Neural cell (in vitro differentiated cells): ENCODE data around the gene GNPAT. TPM values are rescaled to one million over a fixed set of nuclear protein-coding genes. Genes with fewer than 3 reads are reported as not detected.

Source experiments
- H2AFZ ChIP-seq: fragments of 200-600, 300-800 bp; sonication (generic), shearing (Covaris generic); 2 replicates; pipeline ENCODE4 v1.6.0; 2014; ENCODE audit warnings: low read depth, mild to moderate bottlenecking, antibody characterized with exemption, low read length, moderate library complexity
- H3F3A ChIP-seq: fragments of 200-600 bp; shearing (Covaris generic); 2 replicates; pipeline ENCODE4 v1.6.1; 2016; ENCODE audit warnings: mild to moderate bottlenecking, moderate library complexity, mixed read lengths, antibody characterized with exemption, low read length; ENCODE audit not compliant: insufficient read depth, poor library complexity, severe bottlenecking
- H3K27ac ChIP-seq: fragments of 200-600, 300-800 bp; sonication (generic), shearing (Covaris generic); 2 replicates; pipeline ENCODE4 v1.5.1; 2014; ENCODE audit warnings: mild to moderate bottlenecking, low read length, moderate library complexity
- H3K27me3 ChIP-seq: fragments of 300-800, 200-600 bp; sonication (generic), shearing (Covaris generic); 2 replicates; pipeline ENCODE4 v1.6.0; 2014; ENCODE audit warnings: mild to moderate bottlenecking, low read depth, low read length, moderate library complexity; ENCODE audit not compliant: insufficient read depth
- H3K36me3 ChIP-seq: fragments of 300-800, 200-600 bp; sonication (generic), shearing (Covaris generic); 2 replicates; pipeline ENCODE4 v1.5.1; 2014; ENCODE audit warnings: mild to moderate bottlenecking, antibody characterized with exemption, low read length, moderate library complexity; ENCODE audit not compliant: insufficient read depth
- H3K4me2 ChIP-seq: fragments of 300-800, 200-600 bp; sonication (generic), shearing (Covaris generic); 2 replicates; pipeline ENCODE4 v1.6.0; 2014; ENCODE audit warnings: mild to moderate bottlenecking, low read length
- H3K4me3 ChIP-seq: fragments of 300-800, 200-600 bp; sonication (generic), shearing (Covaris generic); 2 replicates; pipeline ENCODE4 v1.5.1; 2014; ENCODE audit warnings: mild to moderate bottlenecking, low read length, moderate library complexity
- H3K79me2 ChIP-seq: fragments of 200-600 bp; shearing (Covaris generic); replicated peaks from 2 replicates; pipeline ENCODE4 v1.6.0; 2014; ENCODE audit warnings: mild to moderate bottlenecking, low read length, moderate library complexity; ENCODE audit not compliant: insufficient read depth
- H3K9ac ChIP-seq: fragments of 300-800, 200-600 bp; sonication (generic), shearing (Covaris generic); 2 replicates; pipeline ENCODE4 v1.6.1; 2016; ENCODE audit warnings: mild to moderate bottlenecking, low read length, mixed read lengths
- H3K9me2 ChIP-seq: fragments of 200-600 bp; shearing (Covaris generic); 2 replicates; pipeline ENCODE4 v1.6.1; 2016; ENCODE audit warnings: mild to moderate bottlenecking, low read length, mixed read lengths; ENCODE audit not compliant: insufficient read depth
- H3K9me3 ChIP-seq: fragments of 200-600, 300-800 bp; sonication (generic), shearing (Covaris generic); 2 replicates; pipeline ENCODE4 v1.6.1; 2016; ENCODE audit warnings: mild to moderate bottlenecking, mixed run types, low read length, moderate library complexity, mixed read lengths
- H4K20me1 ChIP-seq: fragments of 200-600 bp; shearing (Covaris generic); 2 replicates; pipeline ENCODE4 v1.6.1; 2016; ENCODE audit warnings: mild to moderate bottlenecking, mixed run types; ENCODE audit not compliant: insufficient read depth
- EP300 ChIP-seq: fragments of 450-650 bp; conservative IDR thresholded peaks from 2 replicates; pipeline ENCODE4 v1.6.1; 2014; ENCODE audit warnings: antibody characterized with exemption, mild to moderate bottlenecking, moderate library complexity; ENCODE audit not compliant: poor library complexity, severe bottlenecking
- EZH2 ChIP-seq: fragments of 200-600, 300-800 bp; shearing (Covaris generic), sonication (generic); IDR thresholded peaks from 2 replicates; pipeline ENCODE4 v1.6.1; 2014; ENCODE audit warnings: antibody characterized with exemption, low read length, borderline replicate concordance, mild to moderate bottlenecking; ENCODE audit not compliant: insufficient read depth, poor library complexity, severe bottlenecking
- MXI1 ChIP-seq: fragments of 450-650 bp; conservative IDR thresholded peaks from 2 replicates; pipeline ENCODE4 v1.6.1; 2014; ENCODE audit warnings: antibody characterized with exemption, mild to moderate bottlenecking; ENCODE audit not compliant: poor library complexity, severe bottlenecking
- POLR2AphosphoS5 ChIP-seq: IDR thresholded peaks from 2 replicates; pipeline ENCODE4 v1.6.1; 2012
- RAD21 ChIP-seq: fragments of 450-650 bp; conservative IDR thresholded peaks from 2 replicates; pipeline ENCODE4 v1.6.1; 2014; ENCODE audit warnings: antibody characterized with exemption, mild to moderate bottlenecking, moderate library complexity
- SMC3 ChIP-seq: fragments of 450-650 bp; conservative IDR thresholded peaks from 2 replicates; pipeline ENCODE4 v1.6.1; 2014; ENCODE audit warnings: antibody characterized with exemption, mild to moderate bottlenecking, moderate library complexity; ENCODE audit not compliant: poor library complexity
- TAF1 ChIP-seq: IDR thresholded peaks from 2 replicates; pipeline ENCODE4 v1.6.1; 2012; ENCODE audit warnings: low read depth
- polyA plus RNA-seq: library from polyadenylated mRNA; depleted of rRNA; stranded (reverse); fragments of >200 nt; gene quantifications from 2 replicates; pipeline ENCODE4 v1.2.3, GENCODE V29; 2014
- TF ChIP-seq, protein P1 (sequence below): fragments of 450-650 bp; IDR thresholded peaks from 2 replicates; pipeline ENCODE4 v1.5.1; 2014; ENCODE audit warnings: antibody characterized with exemption, mild to moderate bottlenecking, moderate library complexity; ENCODE audit not compliant: poor library complexity, severe bottlenecking
- TF ChIP-seq, protein P2 (sequence below): IDR thresholded peaks from 2 replicates; pipeline ENCODE4 v1.6.1; 2012; ENCODE audit warnings: borderline replicate concordance

Gene GNPAT
- polyA plus RNA-seq, 1 donor from 2014 or later: 50.8 TPM

DNA sequence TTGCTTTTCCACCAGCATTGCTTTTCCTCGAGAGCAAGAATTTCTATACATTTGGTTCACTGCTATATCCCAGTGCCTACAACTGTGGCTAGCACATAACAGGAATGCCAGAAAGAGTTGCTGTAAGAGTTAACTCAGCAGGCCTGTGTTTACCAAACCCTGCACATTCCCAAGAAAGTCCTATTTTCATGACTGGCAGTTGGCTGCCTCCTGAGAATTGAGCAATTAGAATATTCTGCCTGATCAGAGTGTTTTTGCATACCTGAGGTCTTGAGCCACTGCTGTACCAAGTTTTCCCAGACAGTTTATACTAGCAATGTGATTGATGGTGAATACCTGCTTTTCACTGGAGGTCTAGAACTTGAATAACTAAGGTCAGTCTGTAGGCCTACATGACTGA lies 2.7 kb upstream of the GNPAT start:
- Histone ChIP-seq H3K4me2 (no peak overlapping the region), H4K20me1 (no peaks in the 10 kb centered on the region), H3K27ac (no peak overlapping the region), H3K79me2 (peaks cover 19% of the 10 kb centered on the region), H2AFZ (no peak overlapping the region), H3K4me3 (no peak overlapping the region), H3K9ac (no peak overlapping the region), H3K36me3 (peaks cover 5% of the 10 kb centered on the region), H3K9me3 (no peaks in the 10 kb centered on the region), H3K27me3 (no peaks in the 10 kb centered on the region), H3F3A (no peaks in the 10 kb centered on the region), H3K9me2 (no peaks in the 10 kb centered on the region)
- TF ChIP-seq EP300: no peak
- no peak for TF ChIP-seq MXI1
- TF ChIP-seq, protein P1, sequence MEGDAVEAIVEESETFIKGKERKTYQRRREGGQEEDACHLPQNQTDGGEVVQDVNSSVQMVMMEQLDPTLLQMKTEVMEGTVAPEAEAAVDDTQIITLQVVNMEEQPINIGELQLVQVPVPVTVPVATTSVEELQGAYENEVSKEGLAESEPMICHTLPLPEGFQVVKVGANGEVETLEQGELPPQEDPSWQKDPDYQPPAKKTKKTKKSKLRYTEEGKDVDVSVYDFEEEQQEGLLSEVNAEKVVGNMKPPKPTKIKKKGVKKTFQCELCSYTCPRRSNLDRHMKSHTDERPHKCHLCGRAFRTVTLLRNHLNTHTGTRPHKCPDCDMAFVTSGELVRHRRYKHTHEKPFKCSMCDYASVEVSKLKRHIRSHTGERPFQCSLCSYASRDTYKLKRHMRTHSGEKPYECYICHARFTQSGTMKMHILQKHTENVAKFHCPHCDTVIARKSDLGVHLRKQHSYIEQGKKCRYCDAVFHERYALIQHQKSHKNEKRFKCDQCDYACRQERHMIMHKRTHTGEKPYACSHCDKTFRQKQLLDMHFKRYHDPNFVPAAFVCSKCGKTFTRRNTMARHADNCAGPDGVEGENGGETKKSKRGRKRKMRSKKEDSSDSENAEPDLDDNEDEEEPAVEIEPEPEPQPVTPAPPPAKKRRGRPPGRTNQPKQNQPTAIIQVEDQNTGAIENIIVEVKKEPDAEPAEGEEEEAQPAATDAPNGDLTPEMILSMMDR: no peak
- TF ChIP-seq RAD21: no peak
- no peak for TF ChIP-seq SMC3
- TF ChIP-seq, protein P2, sequence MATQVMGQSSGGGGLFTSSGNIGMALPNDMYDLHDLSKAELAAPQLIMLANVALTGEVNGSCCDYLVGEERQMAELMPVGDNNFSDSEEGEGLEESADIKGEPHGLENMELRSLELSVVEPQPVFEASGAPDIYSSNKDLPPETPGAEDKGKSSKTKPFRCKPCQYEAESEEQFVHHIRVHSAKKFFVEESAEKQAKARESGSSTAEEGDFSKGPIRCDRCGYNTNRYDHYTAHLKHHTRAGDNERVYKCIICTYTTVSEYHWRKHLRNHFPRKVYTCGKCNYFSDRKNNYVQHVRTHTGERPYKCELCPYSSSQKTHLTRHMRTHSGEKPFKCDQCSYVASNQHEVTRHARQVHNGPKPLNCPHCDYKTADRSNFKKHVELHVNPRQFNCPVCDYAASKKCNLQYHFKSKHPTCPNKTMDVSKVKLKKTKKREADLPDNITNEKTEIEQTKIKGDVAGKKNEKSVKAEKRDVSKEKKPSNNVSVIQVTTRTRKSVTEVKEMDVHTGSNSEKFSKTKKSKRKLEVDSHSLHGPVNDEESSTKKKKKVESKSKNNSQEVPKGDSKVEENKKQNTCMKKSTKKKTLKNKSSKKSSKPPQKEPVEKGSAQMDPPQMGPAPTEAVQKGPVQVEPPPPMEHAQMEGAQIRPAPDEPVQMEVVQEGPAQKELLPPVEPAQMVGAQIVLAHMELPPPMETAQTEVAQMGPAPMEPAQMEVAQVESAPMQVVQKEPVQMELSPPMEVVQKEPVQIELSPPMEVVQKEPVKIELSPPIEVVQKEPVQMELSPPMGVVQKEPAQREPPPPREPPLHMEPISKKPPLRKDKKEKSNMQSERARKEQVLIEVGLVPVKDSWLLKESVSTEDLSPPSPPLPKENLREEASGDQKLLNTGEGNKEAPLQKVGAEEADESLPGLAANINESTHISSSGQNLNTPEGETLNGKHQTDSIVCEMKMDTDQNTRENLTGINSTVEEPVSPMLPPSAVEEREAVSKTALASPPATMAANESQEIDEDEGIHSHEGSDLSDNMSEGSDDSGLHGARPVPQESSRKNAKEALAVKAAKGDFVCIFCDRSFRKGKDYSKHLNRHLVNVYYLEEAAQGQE: no peak
- no peak for TF ChIP-seq TAF1
- no peak for TF ChIP-seq EZH2
- TF ChIP-seq POLR2AphosphoS5: no peak

DNA sequence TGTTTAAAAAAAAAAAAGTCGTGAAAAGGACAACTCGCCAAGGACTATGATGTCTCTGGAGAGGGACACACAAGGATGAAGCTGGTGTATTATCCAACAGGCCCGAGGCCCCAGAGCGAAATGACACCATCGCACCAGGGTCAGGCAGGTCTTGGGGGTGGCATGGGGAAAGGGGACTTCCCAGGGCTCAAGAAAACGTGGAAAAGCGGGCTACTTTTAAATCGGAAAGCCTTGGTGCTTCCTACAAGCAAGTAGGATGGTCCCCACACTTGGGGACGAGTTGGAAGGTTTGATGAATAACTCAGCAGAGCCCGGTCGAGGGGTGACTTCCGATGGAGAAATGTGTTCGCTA lies 505 bp upstream of the GNPAT start:
- Histone ChIP-seq H3K27ac (peak overlapping the region; percentile 56), H4K20me1 (no peaks in the 10 kb centered on the region), H3K36me3 (peaks cover 5% of the 10 kb centered on the region), H3K79me2 (peaks cover 37% of the 10 kb centered on the region), H3K9me3 (no peaks in the 10 kb centered on the region), H3K27me3 (no peaks in the 10 kb centered on the region), H3F3A (no peaks in the 10 kb centered on the region), H3K9me2 (no peaks in the 10 kb centered on the region), H2AFZ (peak overlapping the region; percentile 92), H3K4me3 (peak overlapping the region; percentile 94), H3K9ac (peak overlapping the region; percentile 77), H3K4me2 (peak overlapping the region; percentile 98)
- TF ChIP-seq MXI1: no peak
- TF ChIP-seq, protein P2: no peak
- no peak for TF ChIP-seq EZH2
- no peak for TF ChIP-seq RAD21
- TF ChIP-seq TAF1: no peak
- TF ChIP-seq, protein P1: no peak
- TF ChIP-seq POLR2AphosphoS5: no peak
- TF ChIP-seq SMC3: no peak
- no peak for TF ChIP-seq EP300
